T-cell (primary cell): ENCODE results near the gene DIPK1A. TPM values are rescaled to one million over a fixed set of nuclear protein-coding genes. Genes with fewer than 3 reads are reported as not detected.
A peak's percentile ranks its signal among the peaks of the same experiment; 100 is the strongest.

Source experiments
- ATAC-seq, 4 experiments: fragments of 200-7000 bp in 3 of 4; fragments of 150-1000 bp in 1 of 4; cut with Tn5 transposase; replicated peaks in 1 of 4; 1 replicate in 3 of 4; 2 replicates in 1 of 4; pipeline ENCODE4 v1.10.0; 2021; ENCODE audit warnings: moderate library complexity in 3 of 4, mild to moderate bottlenecking in 2 of 4, moderate number of reproducible peaks in 1 of 4
- CTCF ChIA-PET, 2 donors: fragments of 300-600 bp; sonication (Branson Sonifier 250); formaldehyde crosslinking; loops; one replicate each; lab custom pipeline; 2022; ENCODE audit warnings: antibody characterized with exemption in 2 of 2; lab: Charles Lee
- POLR2A ChIA-PET, 2 donors: fragments of 300-600 bp; sonication (Branson Sonifier 250); formaldehyde crosslinking; loops; one replicate each; lab custom pipeline; 2022; ENCODE audit warnings: antibody characterized with exemption in 2 of 2; lab: Charles Lee
- DNase-seq, 35 experiments: peaks; one replicate each; pipeline versions ENCODE4 v3.0.0 to v3.0.0-alpha.2; 2013 to 2023
- H3K27ac ChIP-seq: one replicate; pipeline ENCODE4 v1.5.1; 2013; ENCODE audit warnings: low read length
- H3K27me3 ChIP-seq, 2 experiments: replicated peaks in 1 of 2; 1 replicate in 1 of 2; 2 replicates in 1 of 2; pipeline versions ENCODE4 v1.6.1 to v1.7.0; 2013; ENCODE audit warnings: low read length in 1 of 2, mixed read lengths in 1 of 2; ENCODE audit not compliant: control insufficient read depth in 2 of 2, insufficient read depth in 2 of 2; ENCODE audit errors: extremely low read depth in 1 of 2
- H3K36me3 ChIP-seq, 2 donors: 1 replicate in 1 of 2; 2 replicates in 1 of 2; pipeline versions ENCODE4 v1.6.1 to v1.7.0; 2013; ENCODE audit warnings: low read length in 1 of 2; ENCODE audit not compliant: control insufficient read depth in 2 of 2, insufficient read depth in 1 of 2; ENCODE audit errors: extremely low read depth in 1 of 2
- H3K4me1 ChIP-seq, 2 experiments: 1 replicate in 1 of 2; 2 replicates in 1 of 2; pipeline versions ENCODE4 v1.6.1 to v1.7.0; 2013; ENCODE audit warnings: low read length in 2 of 2, mixed read lengths in 1 of 2; ENCODE audit not compliant: insufficient read depth in 2 of 2, control insufficient read depth in 1 of 2; ENCODE audit errors: extremely low read depth in 1 of 2
- H3K4me3 ChIP-seq, 2 donors: 1 replicate in 1 of 2; 2 replicates in 1 of 2; pipeline versions ENCODE4 v1.5.1 to v1.7.0; 2013; ENCODE audit warnings: mild to moderate bottlenecking in 2 of 2, low read length in 1 of 2, moderate library complexity in 1 of 2; ENCODE audit not compliant: control insufficient read depth in 1 of 2; ENCODE audit errors: extremely low read depth in 1 of 2
- H3K9me3 ChIP-seq: 2 replicates; pipeline ENCODE4 v1.7.0; 2013
- H3K27ac Mint-ChIP-seq, 2 donors: one replicate each; pipeline ENCODE4 v1.8.0; 2020 to 2021; ENCODE audit warnings: mild to moderate bottlenecking in 2 of 2, mixed read lengths in 2 of 2
- H3K27me3 Mint-ChIP-seq, 2 donors: one replicate each; pipeline ENCODE4 v1.8.0; 2021 to 2022; ENCODE audit warnings: mixed read lengths in 2 of 2
- H3K36me3 Mint-ChIP-seq: one replicate; pipeline ENCODE4 v1.8.0; 2021; ENCODE audit warnings: mixed read lengths
- H3K4me1 Mint-ChIP-seq, 3 donors: one replicate each; pipeline ENCODE4 v1.8.0; 2020 to 2022; ENCODE audit warnings: mixed read lengths in 3 of 3, mild to moderate bottlenecking in 1 of 3
- H3K4me3 Mint-ChIP-seq, 3 donors: one replicate each; pipeline ENCODE4 v1.8.0; 2020 to 2022; ENCODE audit warnings: mild to moderate bottlenecking in 3 of 3, mixed read lengths in 3 of 3, moderate library complexity in 3 of 3
- H3K9me3 Mint-ChIP-seq, 3 donors: one replicate each; pipeline ENCODE4 v1.8.0; 2020 to 2022; ENCODE audit warnings: mixed read lengths in 3 of 3
- WGBS: methylation state at CpG from one replicate; pipeline ENCODE4 v1.1.5; 2013; ENCODE audit warnings: missing lambda C conversion rate; ENCODE audit not compliant: insufficient coverage; 5-methylcytosine and 5-hydroxymethylcytosine counted together
- total RNA-seq, 35 experiments: library from RNA in 6 of 35; stranded (reverse) in 6 of 35; fragments of 120-200 nt in 1 of 35; gene quantifications; one replicate each; pipeline versions ENCODE4 v1.2.1 to v1.2.4 and lab custom pipeline; 2013 to 2026

The DIPK1A gene
- total RNA-seq, 5 donors from 2014 or later (not counting 1 experiment from before 2014, with no cell fraction given): 8.9 to 16.0 (median 14.4) TPM

DNA sequence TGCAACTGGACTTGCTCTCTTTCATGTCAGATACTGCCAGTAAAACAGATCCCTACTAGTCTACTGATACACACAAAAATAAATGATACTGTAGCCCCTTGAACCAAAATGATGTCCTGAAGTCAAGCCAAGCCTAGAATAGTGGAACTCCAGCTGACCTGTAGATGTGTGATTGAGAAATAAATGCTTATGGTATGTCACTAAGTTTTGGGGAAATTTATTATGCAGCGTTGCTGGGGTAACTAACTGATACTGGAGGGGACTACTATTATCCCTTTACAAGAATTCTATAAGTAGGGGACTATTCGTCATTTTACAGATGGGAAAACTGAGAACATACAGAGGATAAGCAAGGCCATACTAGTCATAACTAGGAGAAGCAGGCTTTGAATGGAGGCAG lies 73.8 kb downstream of the DIPK1A start:
- no peak overlapping the region for H3K4me3 Mint-ChIP-seq
- Histone ChIP-seq H3K27ac (no peak overlapping the region), H3K9me3 (no peaks in the 10 kb centered on the region), H3K4me3 (no peak overlapping the region), H3K36me3 (no peaks in the 10 kb centered on the region), H3K4me1 (peaks cover 15 to 16% of the 10 kb centered on the region in 2 experiments), H3K27me3 (no peaks in the 10 kb centered on the region)
- peak overlapping the region; percentile 62 to 74 for H3K27ac Mint-ChIP-seq
- peaks cover 37 to 39% (median 39%) of the 10 kb centered on the region in 3 donors for H3K4me1 Mint-ChIP-seq
- WGBS: no CpG with 5 or more reads among the region's 2 CpGs
- no peak for ATAC-seq
- peaks cover 0 to 7% (median 4%) of the 10 kb centered on the region in 3 donors for H3K9me3 Mint-ChIP-seq
- ChIA-PET POLR2A (interaction anchor here in 1 of 2 donors (0.7 kb wide), 1 partner anchor 23 kb away, joined by 10 read pairs; no protein-coding TSS in a partner anchor), CTCF (interaction anchor here (0.6 to 1.3 kb wide), 2 partner anchors 9 to 107 kb away, joined by 3 read pairs; no protein-coding TSS in a partner anchor)
- no peaks in the 10 kb centered on the region for H3K36me3 Mint-ChIP-seq
- no peaks in the 10 kb centered on the region for H3K27me3 Mint-ChIP-seq
- DNase-seq: no peak

DNA sequence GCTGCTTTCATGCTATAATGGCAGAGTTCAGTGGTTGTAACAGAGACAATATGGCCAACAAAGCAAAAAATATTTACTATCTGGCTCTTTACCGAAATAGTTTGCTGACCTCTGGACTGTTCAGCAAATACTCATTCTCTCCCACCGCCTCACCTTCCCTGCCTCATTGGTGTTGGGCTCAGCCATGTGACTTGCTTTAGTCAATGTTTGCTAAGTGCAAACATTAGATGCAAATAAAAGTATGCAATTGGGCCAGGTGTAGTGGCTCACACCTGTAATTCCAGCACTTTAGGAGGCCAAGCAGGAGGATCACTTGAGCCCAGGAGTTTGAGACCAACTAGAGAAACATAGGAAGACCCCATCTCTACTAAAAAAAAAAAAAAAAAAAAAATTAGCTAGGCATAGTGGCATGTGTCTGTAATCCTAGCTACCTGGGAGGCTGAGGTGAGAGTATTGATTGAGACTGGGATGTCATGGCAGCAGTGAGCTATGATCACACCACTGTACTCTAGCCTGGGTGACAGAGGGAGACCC lies 74.3 kb downstream of the DIPK1A start:
- Mint-ChIP-seq H3K4me1 (peaks cover 41 to 42% (median 42%) of the 10 kb centered on the region in 3 donors), H3K36me3 (peaks cover 2% of the 10 kb centered on the region), H3K4me3 (no peak overlapping the region), H3K9me3 (peaks cover 0 to 7% (median 4%) of the 10 kb centered on the region in 3 donors), H3K27ac (peak overlapping the region; percentile 62 to 74), H3K27me3 (no peaks in the 10 kb centered on the region)
- ChIA-PET CTCF (interaction anchor here (0.6 to 1.5 kb wide), 3 partner anchors 8 to 107 kb away, joined by 3 to 4 read pairs (median 3); no protein-coding TSS in a partner anchor), POLR2A (interaction anchor here in 1 of 2 donors (0.7 kb wide), 1 partner anchor 23 kb away, joined by 10 read pairs; no protein-coding TSS in a partner anchor)
- Histone ChIP-seq H3K36me3 (no peaks in the 10 kb centered on the region), H3K27me3 (no peaks in the 10 kb centered on the region), H3K4me3 (no peak overlapping the region), H3K9me3 (no peaks in the 10 kb centered on the region), H3K4me1 (peaks cover 16 to 18% of the 10 kb centered on the region in 2 experiments), H3K27ac (no peak overlapping the region)
- ATAC-seq: no peak
- no CpG with 5 or more reads among the region's 2 CpGs for WGBS
- no peak for DNase-seq

DNA sequence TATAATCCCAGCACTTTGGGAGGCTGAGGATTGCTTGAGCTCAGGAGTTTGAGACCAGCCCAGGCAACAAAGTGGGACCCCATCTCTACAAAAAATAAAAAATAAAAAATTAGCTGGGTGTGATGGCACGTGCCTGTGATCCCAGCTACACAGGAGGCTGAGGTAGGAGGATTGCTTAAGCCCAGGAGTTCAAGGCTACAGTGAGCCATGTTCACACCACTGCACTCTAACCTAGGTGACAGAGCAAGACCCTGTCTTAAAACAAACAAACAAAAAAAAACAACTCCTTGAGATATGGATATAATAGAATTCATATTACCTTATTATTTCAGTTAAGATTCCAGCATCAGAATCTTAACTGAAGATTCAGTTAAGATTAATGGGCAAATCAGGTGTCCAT lies 77.1 kb downstream of the DIPK1A start:
- Histone ChIP-seq H3K27me3 (no peaks in the 10 kb centered on the region), H3K4me1 (peaks cover 16 to 25% of the 10 kb centered on the region in 2 experiments), H3K4me3 (no peak overlapping the region), H3K27ac (peak overlapping the region; percentile 60), H3K9me3 (no peaks in the 10 kb centered on the region), H3K36me3 (no peaks in the 10 kb centered on the region)
- no peak for DNase-seq
- H3K27ac Mint-ChIP-seq: peak overlapping the region; percentile 94 to 97
- WGBS: no CpG with 5 or more reads among the region's 1 CpG
- peaks cover 0 to 4% (median 4%) of the 10 kb centered on the region in 3 donors for H3K9me3 Mint-ChIP-seq
- no peak overlapping the region for H3K4me3 Mint-ChIP-seq
- ChIA-PET CTCF (interaction anchor here (0.7 to 1.4 kb wide), 4 partner anchors 25 to 574 kb away, joined by 3 to 7 read pairs (median 3); no protein-coding TSS in a partner anchor), POLR2A (no interaction called here)
- H3K27me3 Mint-ChIP-seq: no peaks in the 10 kb centered on the region
- peaks cover 2% of the 10 kb centered on the region for H3K36me3 Mint-ChIP-seq
- H3K4me1 Mint-ChIP-seq: peaks cover 46 to 51% (median 50%) of the 10 kb centered on the region in 3 donors
- no peak for ATAC-seq

DNA sequence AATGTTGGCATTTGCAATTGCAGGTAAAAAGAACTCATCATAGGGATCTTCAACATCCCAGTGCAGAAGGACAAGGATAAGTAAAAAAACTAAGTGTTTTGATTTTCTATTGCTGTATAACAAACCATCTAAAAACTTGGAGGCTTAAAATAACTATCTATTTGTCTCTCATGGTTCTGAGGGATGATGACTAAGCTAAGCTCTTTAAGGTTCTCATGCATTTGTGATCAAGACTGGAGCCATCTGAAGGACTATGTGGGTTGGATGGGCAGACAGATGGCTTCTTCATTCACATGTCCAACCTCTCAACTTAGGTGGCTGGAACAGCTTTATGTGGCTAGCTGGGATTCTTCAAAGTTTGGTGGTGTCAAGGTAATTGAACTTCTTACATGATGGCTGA lies 78.0 kb downstream of the DIPK1A start:
- H3K27me3 Mint-ChIP-seq: no peaks in the 10 kb centered on the region
- H3K4me1 Mint-ChIP-seq: peaks cover 45 to 50% (median 48%) of the 10 kb centered on the region in 3 donors
- no peaks in the 10 kb centered on the region for H3K27me3 ChIP-seq
- ChIA-PET CTCF (interaction anchor here (0.5 to 1.8 kb wide), 12 partner anchors 21 to 935 kb away, joined by 3 to 11 read pairs (median 4); partner anchors contain the start of genes BRDT (in 1 of the 2) and DIPK1A (in 1 of the 2)), POLR2A (interaction anchor here (0.5 to 0.6 kb wide), 3 partner anchors 23 to 194 kb away, joined by 3 to 5 read pairs (median 5); no protein-coding TSS in a partner anchor)
- peaks cover 2% of the 10 kb centered on the region for H3K36me3 Mint-ChIP-seq
- ATAC-seq (peak in 3 of 4 experiments; percentile 23 to 62 (median 60)), DNase-seq (peak in 1 of 35 experiments; percentile 16)
- no peaks in the 10 kb centered on the region for H3K9me3 ChIP-seq
- H3K36me3 ChIP-seq: no peaks in the 10 kb centered on the region
- H3K9me3 Mint-ChIP-seq: no peaks in the 10 kb centered on the region
- peaks cover 21 to 26% of the 10 kb centered on the region in 2 experiments for H3K4me1 ChIP-seq
- H3K4me3 Mint-ChIP-seq: peak overlapping the region in 2 of 3 donors; percentile 39 to 53
- peak overlapping the region; percentile 60 for H3K27ac ChIP-seq
- H3K4me3 ChIP-seq: no peak overlapping the region
- peak overlapping the region; percentile 94 to 97 for H3K27ac Mint-ChIP-seq

DNA sequence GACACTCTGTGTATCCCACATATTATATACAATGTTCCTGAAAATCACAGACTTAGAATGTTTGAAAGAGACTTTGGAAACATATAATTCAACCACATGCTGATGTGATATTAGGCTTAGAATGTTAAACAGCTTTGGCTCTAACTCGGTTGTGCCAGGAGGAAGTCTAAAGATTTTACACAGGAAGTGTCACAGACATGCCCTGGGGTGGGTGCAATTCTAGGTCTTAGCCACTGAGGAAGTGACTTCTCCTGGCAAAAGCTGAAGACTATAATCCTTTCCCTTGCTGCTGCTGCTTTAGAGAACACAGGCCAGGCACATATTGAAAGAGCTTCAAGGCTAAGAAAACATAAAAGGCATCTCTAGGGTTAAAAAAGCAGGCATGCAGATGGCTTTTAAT lies 78.4 kb downstream of the DIPK1A start:
- H3K27me3 ChIP-seq: no peaks in the 10 kb centered on the region
- DNase-seq: peak in 33 of 35 experiments; percentile 19 to 73 (median 43)
- Mint-ChIP-seq H3K27ac (peak overlapping the region; percentile 94 to 97), H3K27me3 (no peaks in the 10 kb centered on the region), H3K4me3 (peak overlapping the region; percentile 14 to 53 (median 39)), H3K4me1 (peaks cover 47 to 53% (median 52%) of the 10 kb centered on the region in 3 donors), H3K9me3 (no peaks in the 10 kb centered on the region), H3K36me3 (peaks cover 2% of the 10 kb centered on the region)
- no peaks in the 10 kb centered on the region for H3K9me3 ChIP-seq
- H3K4me3 ChIP-seq: no peak overlapping the region
- H3K36me3 ChIP-seq: no peaks in the 10 kb centered on the region
- ChIA-PET POLR2A (interaction anchor here (0.5 to 0.7 kb wide), 3 partner anchors 23 to 931 kb away, joined by 3 to 5 read pairs (median 3); no protein-coding TSS in a partner anchor), CTCF (interaction anchor here (0.5 to 1.8 kb wide), 11 partner anchors 21 to 934 kb away, joined by 3 to 11 read pairs (median 4); partner anchors contain the start of genes BRDT (in 1 of the 2) and DIPK1A (in 1 of the 2))
- H3K4me1 ChIP-seq: peaks cover 23 to 29% of the 10 kb centered on the region in 2 experiments
- ATAC-seq: peak; percentile 94 to 98 (median 96)
- no CpG with 5 or more reads among the region's 1 CpG for WGBS
- H3K27ac ChIP-seq: peak overlapping the region; percentile 60

DNA sequence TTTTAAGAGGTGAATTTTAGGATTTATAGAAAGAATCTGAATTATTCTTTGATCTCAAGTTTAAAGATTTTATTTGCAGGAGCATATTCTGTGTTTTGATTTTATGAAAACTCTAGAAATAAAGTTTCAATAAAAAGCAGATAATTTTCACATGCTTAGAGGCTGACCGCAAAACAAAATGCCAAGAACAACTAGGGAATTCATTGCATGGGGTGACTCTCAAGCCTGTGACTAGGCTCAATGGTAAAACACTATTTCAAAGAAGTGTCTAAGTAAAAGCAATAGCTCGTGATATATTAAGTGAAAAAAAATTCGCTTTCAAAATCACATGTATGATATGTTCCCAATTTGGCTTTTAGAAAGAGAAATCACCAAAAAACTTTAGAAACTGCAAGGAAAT lies 79.9 kb downstream of the DIPK1A start:
- H3K4me1 Mint-ChIP-seq: peaks cover 56 to 59% (median 59%) of the 10 kb centered on the region in 3 donors
- CTCF ChIA-PET: interaction anchor here in 1 of 2 donors (0.5 to 0.9 kb wide), 2 partner anchors 8 to 113 kb away, joined by 3 to 4 read pairs; no protein-coding TSS in a partner anchor

More for the DNA sequence above, 79.9 kb downstream of the DIPK1A start:
- peaks cover 23 to 42% of the 10 kb centered on the region in 2 experiments for H3K4me1 ChIP-seq
- peaks cover 2% of the 10 kb centered on the region for H3K36me3 Mint-ChIP-seq
- no peak overlapping the region for H3K27ac ChIP-seq
- no peak overlapping the region for H3K4me3 Mint-ChIP-seq
- H3K9me3 Mint-ChIP-seq: no peaks in the 10 kb centered on the region
- H3K27me3 Mint-ChIP-seq: no peaks in the 10 kb centered on the region
- ATAC-seq (no peak), DNase-seq (no peak)
- no peak overlapping the region for H3K4me3 ChIP-seq
- WGBS: no CpG with 5 or more reads among the region's 3 CpGs
- no peaks in the 10 kb centered on the region for H3K9me3 ChIP-seq
- H3K27ac Mint-ChIP-seq: peak overlapping the region in 1 of 2 donors; percentile 43
- no peaks in the 10 kb centered on the region for H3K36me3 ChIP-seq
- POLR2A ChIA-PET: interaction anchor here in 1 of 2 donors (0.6 to 0.7 kb wide), 2 partner anchors 143 to 450 kb away, joined by 3 to 4 read pairs; no protein-coding TSS in a partner anchor
- no peaks in the 10 kb centered on the region for H3K27me3 ChIP-seq
